ENCODE results near the gene LAMA3. TPM values are rescaled to one million over a fixed set of nuclear protein-coding genes. Genes with fewer than 3 reads are reported as not detected.
A peak's percentile ranks its signal among the peaks of the same experiment; 100 is the strongest.

The LAMA3 gene
- total RNA-seq, 1 donor, result 2.4 TPM

DNA sequence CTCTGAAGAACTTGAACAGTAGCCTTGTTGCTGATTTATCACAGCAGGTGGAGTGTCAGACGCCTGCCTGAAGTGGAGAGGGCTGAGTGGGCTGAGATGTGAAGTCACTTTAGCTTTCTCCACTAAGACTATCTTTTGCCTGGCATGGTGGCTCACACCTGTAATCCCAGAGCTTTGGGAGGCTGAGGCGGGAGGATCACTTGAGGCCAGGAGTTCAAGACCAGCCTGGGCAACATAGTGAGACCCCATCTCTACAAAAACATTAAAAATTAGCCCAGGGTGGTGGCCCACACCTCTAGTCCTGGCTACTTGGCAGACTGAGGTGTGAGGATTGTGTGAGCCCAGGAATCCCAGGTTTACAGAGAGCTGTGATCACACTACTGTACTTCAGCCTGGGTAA, 264.7 kb downstream of the LAMA3 start:
- no peak for DNase-seq (ENCODE audit: low read depth in 2 of 3, low spot score in 2 of 3)

- no peak for DNase-seq (ENCODE audit: low read depth in 2 of 3, low spot score in 2 of 3)
Observed at GRCh38 chr18:23956483-23956882, 267.2 kb downstream of the LAMA3 start.

GRCh38 chr18:23958036-23958435, 268.8 kb downstream of the LAMA3 start:
- no peak for DNase-seq (ENCODE audit: low read depth in 2 of 3, low spot score in 2 of 3)

DNA sequence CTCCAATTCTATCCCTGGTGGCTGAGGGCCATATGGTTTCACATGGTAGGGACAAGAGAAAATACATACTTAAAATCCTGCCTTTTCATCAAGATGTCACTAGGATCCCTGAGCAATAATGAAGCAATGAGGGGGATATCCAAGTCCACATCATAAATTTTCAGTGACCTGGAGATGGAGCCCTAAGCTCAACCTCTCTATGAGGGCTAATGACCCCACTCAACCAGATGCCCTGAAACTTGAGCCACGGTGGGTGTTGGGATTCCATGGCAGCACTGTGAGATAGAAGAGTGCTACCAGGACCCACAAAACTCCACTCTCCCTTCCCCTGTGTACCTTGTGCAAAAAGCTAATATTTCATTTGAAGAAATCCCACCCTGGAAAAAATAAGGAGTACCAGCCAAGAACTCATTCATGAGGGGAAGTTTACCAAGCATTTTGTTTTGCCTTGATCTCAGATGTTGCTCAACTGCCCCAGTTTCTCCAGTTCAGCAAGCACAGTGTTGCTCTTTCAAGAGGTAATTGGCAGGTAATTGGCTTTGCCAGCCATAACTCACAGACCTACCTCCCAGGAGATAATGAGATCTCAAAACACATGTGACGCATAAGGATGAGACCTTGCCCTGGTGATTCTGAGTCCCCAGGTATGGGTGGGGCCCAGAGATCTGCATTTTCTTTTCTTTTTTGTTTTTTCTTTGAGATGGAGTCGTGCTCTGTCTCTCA, 274.4 kb downstream of the LAMA3 start:
- DNase-seq (ENCODE audit: low read depth in 2 of 3, low spot score in 2 of 3), result no peak

GRCh38 chr18:23964282-23965238, 275.3 kb downstream of the LAMA3 start:
- no peak for DNase-seq (ENCODE audit: low read depth in 2 of 3, low spot score in 2 of 3)

DNA sequence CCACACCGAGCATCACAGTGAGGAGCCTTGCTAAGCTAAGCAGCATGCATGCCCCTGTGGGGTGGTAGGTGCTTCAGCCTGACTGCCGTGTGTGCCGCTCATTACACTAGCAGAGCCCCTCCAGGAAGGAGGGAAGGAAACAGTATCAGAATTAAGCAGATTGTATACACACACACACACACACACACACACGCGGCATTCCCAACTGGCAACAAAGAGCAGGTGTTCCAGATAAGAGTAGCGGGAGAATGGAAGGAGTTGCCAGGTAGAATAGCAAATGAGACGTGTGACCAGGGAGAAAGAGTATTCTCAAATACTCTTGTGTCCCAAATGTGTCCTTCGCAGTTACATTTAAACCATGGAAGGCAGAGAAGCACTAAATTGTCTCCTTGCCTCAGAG, 277.7 kb downstream of the LAMA3 start:
- no peak for DNase-seq (ENCODE audit: low read depth in 2 of 3, low spot score in 2 of 3)

- DNase-seq (ENCODE audit: low read depth in 2 of 3, low spot score in 2 of 3), result peak in 1 of 3 donors; percentile 50
Observed at GRCh38 chr18:23967321-23968089, 278.3 kb downstream of the LAMA3 start.

- no peak for DNase-seq (ENCODE audit: low read depth in 2 of 3, low spot score in 2 of 3)
Observed at GRCh38 chr18:23968638-23969604, 279.7 kb downstream of the LAMA3 start.

DNA sequence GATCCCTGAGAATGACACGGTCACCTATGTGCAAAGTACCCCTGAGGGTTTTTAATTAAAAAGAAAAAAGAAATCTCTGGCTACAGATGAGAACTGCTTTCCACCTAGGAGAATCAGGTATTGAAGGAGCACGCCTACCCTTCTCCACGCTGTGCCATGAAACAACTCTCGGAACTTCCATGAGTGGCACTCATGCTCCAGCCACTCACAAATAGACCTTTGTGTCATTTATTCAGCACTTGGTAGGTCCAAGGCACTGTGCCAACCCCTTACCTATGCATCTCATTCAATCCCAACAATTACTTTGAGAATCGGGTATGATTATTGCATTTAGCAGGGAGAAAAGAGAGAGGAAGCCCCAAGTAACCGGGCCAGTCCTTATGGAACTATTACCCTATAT, 280.4 kb downstream of the LAMA3 start:
- DNase-seq (ENCODE audit: low read depth in 2 of 3, low spot score in 2 of 3), result no peak

GRCh38 chr18:23970161-23971096, 281.2 kb downstream of the LAMA3 start:
- DNase-seq (ENCODE audit: low read depth in 2 of 3, low spot score in 2 of 3), result peak in 2 of 3 donors; percentile 57 to 85

- DNase-seq (ENCODE audit: low read depth in 2 of 3, low spot score in 2 of 3), result no peak
Observed at GRCh38 chr18:23971097-23971440, 281.8 kb downstream of the LAMA3 start.

GRCh38 chr18:23971666-23972230, 282.5 kb downstream of the LAMA3 start:
- DNase-seq (ENCODE audit: low read depth in 2 of 3, low spot score in 2 of 3), result no peak

GRCh38 chr18:23972453-23972852, 283.2 kb downstream of the LAMA3 start:
- no peak for DNase-seq (ENCODE audit: low read depth in 2 of 3, low spot score in 2 of 3)

GRCh38 chr18:23977103-23977502, 287.9 kb downstream of the LAMA3 start:
- DNase-seq (ENCODE audit: low read depth in 2 of 3, low spot score in 2 of 3), result no peak

DNA sequence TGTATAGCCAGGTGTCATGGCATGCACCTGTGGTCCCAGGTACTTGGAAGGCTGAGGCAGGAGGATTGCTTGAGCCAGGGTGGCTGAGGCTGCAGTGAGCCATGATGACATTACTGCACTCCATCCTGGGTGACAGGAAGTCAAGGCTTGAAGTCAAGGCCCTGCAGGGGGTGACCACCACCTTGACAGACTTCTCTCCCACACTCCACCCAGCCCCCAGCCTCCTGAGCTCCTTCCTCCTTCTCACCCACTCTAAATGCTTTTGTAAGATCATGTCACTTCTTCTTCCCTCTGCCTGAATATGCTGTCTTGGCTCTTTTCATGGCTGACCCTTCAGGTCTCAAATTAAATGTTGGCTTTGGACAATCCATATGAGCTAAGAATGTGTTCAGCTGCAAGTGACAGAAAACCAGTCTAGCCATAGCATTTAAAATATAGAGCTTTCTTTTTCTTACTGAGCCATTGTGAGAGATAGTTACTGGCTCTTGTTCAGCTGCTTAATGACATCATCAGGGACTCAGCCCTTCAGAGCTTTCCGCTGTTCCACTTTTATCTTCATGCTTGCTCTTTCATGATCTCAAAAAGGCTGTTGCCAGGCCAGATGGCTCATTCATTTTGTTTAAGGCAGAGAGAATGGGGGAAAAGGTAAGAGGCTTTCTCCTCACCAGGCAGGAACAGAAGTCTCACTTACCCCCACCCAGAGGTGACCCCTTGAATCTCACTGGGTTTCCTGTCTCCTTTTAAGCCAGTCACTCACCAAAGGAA, 288.6 kb downstream of the LAMA3 start:
- no peak for DNase-seq (ENCODE audit: low read depth in 2 of 3, low spot score in 2 of 3)

GRCh38 chr18:23981369-23981980, 292.2 kb downstream of the LAMA3 start:
- no peak for DNase-seq (ENCODE audit: low read depth in 2 of 3, low spot score in 2 of 3)
